ENCODE results near the gene RALGAPA2. TPM values are rescaled to one million over a fixed set of nuclear protein-coding genes. Genes with fewer than 3 reads are reported as not detected.

RALGAPA2 gene
- total RNA-seq, 4 donors from 2014 or later = 25.9 to 48.9 (median 38.6) TPM

DNA sequence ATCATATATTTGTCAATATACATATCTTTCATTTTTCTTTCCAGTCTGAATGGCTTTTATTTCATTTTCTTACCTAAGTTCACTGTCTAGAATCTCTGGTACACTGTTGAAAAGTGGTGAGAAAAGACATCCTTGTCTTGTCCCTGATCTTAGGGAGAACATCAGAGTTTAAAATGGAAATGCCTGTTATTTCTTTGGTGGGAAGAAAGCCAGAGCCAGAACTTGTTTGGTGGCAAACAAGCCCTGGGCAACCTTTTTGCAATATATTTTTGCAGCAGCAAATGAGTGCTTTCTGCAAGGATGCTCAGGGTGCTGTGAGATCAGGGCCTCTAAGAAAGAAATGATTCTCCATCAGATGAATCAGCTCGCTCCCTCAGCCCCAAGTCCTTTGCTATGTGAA is 156.6 kb downstream of the RALGAPA2 start:
- intact Hi-C loops (cut with DNase I; ENCODE audit: low total_unique reads) = no loop called here
- no peak for DNase-seq
- no peaks in the 10 kb centered on the region for H3K27me3 ChIP-seq
- no peaks in the 10 kb centered on the region for H3K9me3 ChIP-seq
- no peak overlapping the region for H3K27ac ChIP-seq
- H3K4me3 ChIP-seq = no peak overlapping the region
- H3K4me1 ChIP-seq = no peaks in the 10 kb centered on the region
- TF ChIP-seq POLR2A (IDR thresholded peaks at IDR 0.05) (no peak), CTCF (IDR thresholded peaks at IDR 0.05) (no peak)
- H3K36me3 ChIP-seq = no peaks in the 10 kb centered on the region

GRCh38 chr20:20554951-20555350 is 157.5 kb downstream of the RALGAPA2 start:
- DNase-seq = no peak
- TF ChIP-seq POLR2A (IDR thresholded peaks at IDR 0.05) = no peak
- Histone ChIP-seq H3K9me3 (no peaks in the 10 kb centered on the region), H3K36me3 (no peaks in the 10 kb centered on the region), H3K27me3 (no peaks in the 10 kb centered on the region), H3K27ac (no peak overlapping the region), H3K4me3 (no peak overlapping the region), H3K4me1 (no peaks in the 10 kb centered on the region)
- intact Hi-C loops (cut with DNase I; ENCODE audit: low total_unique reads) = no loop called here

GRCh38 chr20:20553541-20553940 is 158.9 kb downstream of the RALGAPA2 start:
- intact Hi-C loops (cut with DNase I; ENCODE audit: low total_unique reads) = no loop called here
- H3K9me3 ChIP-seq = no peaks in the 10 kb centered on the region
- DNase-seq = no peak

GRCh38 chr20:20552076-20552475 is 160.4 kb downstream of the RALGAPA2 start:
- no peak overlapping the region for H3K4me3 ChIP-seq
- no peak overlapping the region for H3K27ac ChIP-seq
- intact Hi-C loops (cut with DNase I; ENCODE audit: low total_unique reads) = no loop called here
- no peaks in the 10 kb centered on the region for H3K36me3 ChIP-seq
- H3K27me3 ChIP-seq = no peaks in the 10 kb centered on the region
- DNase-seq = no peak
- H3K9me3 ChIP-seq = no peaks in the 10 kb centered on the region
- no peak for TF ChIP-seq POLR2A (IDR thresholded peaks at IDR 0.05)
- no peak for TF ChIP-seq CTCF (IDR thresholded peaks at IDR 0.05)
- no peaks in the 10 kb centered on the region for H3K4me1 ChIP-seq

More at GRCh38 chr20:20553541-20553940, 158.9 kb downstream of the RALGAPA2 start:
- H3K27me3 ChIP-seq = no peaks in the 10 kb centered on the region
- H3K4me3 ChIP-seq = no peak overlapping the region
- no peaks in the 10 kb centered on the region for H3K4me1 ChIP-seq
- no peak for TF ChIP-seq CTCF (IDR thresholded peaks at IDR 0.05)
- TF ChIP-seq POLR2A (IDR thresholded peaks at IDR 0.05) = no peak
- no peak overlapping the region for H3K27ac ChIP-seq
- no peaks in the 10 kb centered on the region for H3K36me3 ChIP-seq

- H3K9me3 ChIP-seq = no peaks in the 10 kb centered on the region
- H3K4me1 ChIP-seq = no peaks in the 10 kb centered on the region
- no peaks in the 10 kb centered on the region for H3K36me3 ChIP-seq
- TF ChIP-seq CTCF (IDR thresholded peaks at IDR 0.05) (no peak), POLR2A (IDR thresholded peaks at IDR 0.05) (no peak)
- no peak overlapping the region for H3K4me3 ChIP-seq
- no peak for DNase-seq
- no peak overlapping the region for H3K27ac ChIP-seq
- intact Hi-C loops (cut with DNase I; ENCODE audit: low total_unique reads) = no loop called here
- no peaks in the 10 kb centered on the region for H3K27me3 ChIP-seq
These were observed 161.0 kb downstream of the RALGAPA2 start for GRCh38 chr20:20551409-20551808.

DNA sequence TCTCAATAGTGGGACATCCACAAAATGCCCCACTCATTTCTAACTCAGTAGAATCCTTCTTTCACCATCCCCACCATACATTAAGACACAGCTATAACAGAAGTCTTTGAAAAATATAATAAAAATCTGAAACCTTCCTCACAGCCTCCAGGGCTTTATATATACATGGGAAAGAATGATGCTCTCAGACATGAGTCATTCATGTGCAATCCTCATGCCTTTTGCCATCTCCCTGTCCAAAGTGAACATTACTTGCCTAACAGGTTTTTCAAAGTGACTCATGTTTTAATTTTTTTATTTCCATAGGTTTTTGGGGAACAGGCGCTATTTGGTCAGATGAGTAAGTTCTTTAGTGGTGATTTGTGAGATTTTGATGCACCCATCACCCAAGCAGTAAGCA is 162.7 kb downstream of the RALGAPA2 start:
- Histone ChIP-seq H3K27ac (no peak overlapping the region), H3K27me3 (no peaks in the 10 kb centered on the region), H3K4me3 (no peak overlapping the region)

More for the DNA sequence above, 162.7 kb downstream of the RALGAPA2 start:
- intact Hi-C loops (cut with DNase I; ENCODE audit: low total_unique reads) = no loop called here
- Histone ChIP-seq H3K36me3 (no peaks in the 10 kb centered on the region), H3K4me1 (no peaks in the 10 kb centered on the region), H3K9me3 (no peaks in the 10 kb centered on the region)
- DNase-seq = no peak
- no peak for TF ChIP-seq CTCF (IDR thresholded peaks at IDR 0.05)
- TF ChIP-seq POLR2A (IDR thresholded peaks at IDR 0.05) = no peak
